ENCODE measurements around the gene HOXD9. TPM values are rescaled to one million over a fixed set of nuclear protein-coding genes. Genes with fewer than 3 reads are reported as not detected.

HOXD9 gene
- total and polyA plus RNA-seq, 2 donors (not counting 3 experiments of a cell fraction or from before 2014, with no cell fraction given): 1.9 to 3.5 TPM

DNA sequence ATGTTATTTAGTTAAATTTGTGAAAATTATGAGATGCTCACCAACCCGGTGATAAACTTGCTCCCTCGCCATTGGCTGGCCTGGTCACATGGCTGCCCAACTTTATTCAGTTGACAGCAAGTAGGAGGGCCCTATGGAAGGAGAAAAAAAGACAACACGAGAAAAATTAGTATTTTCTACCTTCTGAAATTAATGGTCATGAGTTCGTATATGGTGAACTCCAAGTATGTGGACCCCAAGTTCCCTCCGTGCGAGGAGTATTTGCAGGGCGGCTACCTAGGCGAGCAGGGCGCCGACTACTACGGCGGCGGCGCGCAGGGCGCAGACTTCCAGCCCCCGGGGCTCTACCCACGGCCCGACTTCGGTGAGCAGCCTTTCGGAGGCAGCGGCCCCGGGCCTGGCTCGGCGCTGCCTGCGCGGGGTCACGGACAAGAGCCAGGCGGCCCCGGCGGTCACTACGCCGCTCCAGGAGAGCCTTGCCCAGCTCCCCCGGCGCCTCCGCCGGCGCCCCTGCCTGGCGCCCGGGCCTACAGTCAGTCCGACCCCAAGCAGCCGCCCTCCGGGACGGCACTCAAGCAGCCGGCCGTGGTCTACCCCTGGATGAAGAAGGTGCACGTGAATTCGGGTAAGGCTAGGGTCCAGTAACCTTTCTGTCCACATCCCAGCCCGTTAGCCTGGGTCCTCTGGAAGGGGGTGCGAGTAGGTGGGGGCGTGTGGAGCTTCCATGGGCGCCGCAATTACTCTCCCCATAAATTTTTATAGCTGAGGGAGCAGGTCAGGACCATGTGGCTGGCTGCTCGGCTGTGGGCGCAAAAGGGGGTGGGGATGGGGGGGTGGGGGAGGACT lies 29.1 kb downstream of the HOXD9 start, which contains the start of gene HOXD4:
HOXD4 (plus strand) TSS at position 109 of the 846 bp plus-strand sequence; CDS start at position 193, 84 bp downstream.
- Histone ChIP-seq H4K20me1 (replicated peaks; ENCODE audit: control insufficient read depth, extremely low read depth, insufficient read depth, low read length) (no peaks in the 10 kb centered on the region), H3K9me1 (replicated peaks; ENCODE audit: control insufficient read depth, extremely low read depth, insufficient read depth, low read length) (no peaks in the 10 kb centered on the region), H3K9me3 (replicated peaks; ENCODE audit: control insufficient read depth, insufficient read depth, low read length) (no peaks in the 10 kb centered on the region), H3K4me3 (replicated peaks in 1 of 3; ENCODE audit: insufficient read depth in 1 of 3, low read depth in 1 of 3, low read length in 3 of 3) (no peak within 1 kb of the TSS), H3K9ac (replicated peaks; ENCODE audit: extremely low read depth, insufficient read depth, low read length) (no peak within 1 kb of the TSS), H3K79me2 (ENCODE audit: control insufficient read depth, insufficient read depth, low read length) (peaks cover 26% of the 10 kb centered on the region), H3K27me3 (ENCODE audit: control insufficient read depth in 2 of 2, insufficient read depth in 2 of 2, low read length in 2 of 2) (no peaks in the 10 kb centered on the region), H3K36me3 (ENCODE audit: control insufficient read depth in 2 of 2, extremely low read depth in 1 of 2, insufficient read depth in 2 of 2, low read length in 2 of 2) (peaks cover 2 to 22% of the 10 kb centered on the region in 2 experiments), H3K4me2 (ENCODE audit: insufficient read depth, low read length) (no peak within 1 kb of the TSS), H2AFZ (ENCODE audit: low read depth, low read length) (no peak within 1 kb of the TSS), H3K4me1 (ENCODE audit: control insufficient read depth, extremely low read depth, insufficient read depth, low read length) (no peaks in the 10 kb centered on the region), H3K27ac (ENCODE audit: insufficient read depth, low read depth, low read length) (no peak within 1 kb of the TSS)
- DNase-seq (ENCODE audit: low read depth, low spot score) (no peak), FAIRE-seq (no peak)
- ChIA-PET POLR2A (no interaction called here), CTCF (interaction anchor here (0.9 to 3.0 kb wide), 6 partner anchors 13 to 487 kb away, joined by 3 to 11 read pairs (median 4); no protein-coding TSS in a partner anchor)
- no TSS peak for BruUV-seq (replicated peaks)
- TF ChIP-seq, protein P1, sequence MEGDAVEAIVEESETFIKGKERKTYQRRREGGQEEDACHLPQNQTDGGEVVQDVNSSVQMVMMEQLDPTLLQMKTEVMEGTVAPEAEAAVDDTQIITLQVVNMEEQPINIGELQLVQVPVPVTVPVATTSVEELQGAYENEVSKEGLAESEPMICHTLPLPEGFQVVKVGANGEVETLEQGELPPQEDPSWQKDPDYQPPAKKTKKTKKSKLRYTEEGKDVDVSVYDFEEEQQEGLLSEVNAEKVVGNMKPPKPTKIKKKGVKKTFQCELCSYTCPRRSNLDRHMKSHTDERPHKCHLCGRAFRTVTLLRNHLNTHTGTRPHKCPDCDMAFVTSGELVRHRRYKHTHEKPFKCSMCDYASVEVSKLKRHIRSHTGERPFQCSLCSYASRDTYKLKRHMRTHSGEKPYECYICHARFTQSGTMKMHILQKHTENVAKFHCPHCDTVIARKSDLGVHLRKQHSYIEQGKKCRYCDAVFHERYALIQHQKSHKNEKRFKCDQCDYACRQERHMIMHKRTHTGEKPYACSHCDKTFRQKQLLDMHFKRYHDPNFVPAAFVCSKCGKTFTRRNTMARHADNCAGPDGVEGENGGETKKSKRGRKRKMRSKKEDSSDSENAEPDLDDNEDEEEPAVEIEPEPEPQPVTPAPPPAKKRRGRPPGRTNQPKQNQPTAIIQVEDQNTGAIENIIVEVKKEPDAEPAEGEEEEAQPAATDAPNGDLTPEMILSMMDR (IDR thresholded peaks at IDR 0.05; ENCODE audit: extremely low read depth in 1 of 2, insufficient read depth in 1 of 2, low read depth in 1 of 2, low read length in 2 of 2): no peak
- TF ChIP-seq JUN (IDR thresholded peaks at IDR 0.05; ENCODE audit: borderline replicate concordance, insufficient read depth, insufficient read length, low read depth) (no peak), MYC (IDR thresholded peaks at IDR 0.05; ENCODE audit: low read depth, low read length) (no peak), POLR2AphosphoS5 (IDR thresholded peaks at IDR 0.05; ENCODE audit: insufficient read depth, low read depth, low read length) (no peak), POLR2A (IDR thresholded peaks at IDR 0.05; ENCODE audit: low read depth, low read length) (no peak), EZH2 (IDR thresholded peaks at IDR 0.05; ENCODE audit: borderline replicate concordance, low read depth, low read length, severe bottlenecking) (no peak), FOS (IDR thresholded peaks at IDR 0.05; ENCODE audit: borderline replicate concordance, insufficient read depth, low read length) (no peak), GATA2 (IDR thresholded peaks at IDR 0.05; ENCODE audit: insufficient read depth, insufficient read length, low read depth, low read length) (no peak)
- TF ChIP-seq, protein P2, sequence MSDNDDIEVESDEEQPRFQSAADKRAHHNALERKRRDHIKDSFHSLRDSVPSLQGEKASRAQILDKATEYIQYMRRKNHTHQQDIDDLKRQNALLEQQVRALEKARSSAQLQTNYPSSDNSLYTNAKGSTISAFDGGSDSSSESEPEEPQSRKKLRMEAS (IDR thresholded peaks at IDR 0.05; ENCODE audit: insufficient read depth, insufficient read length): no peak
- dilution Hi-C loops (cut with MboI; ENCODE audit: extremely low pct_ligation_motif_present, low sequenced_read_pairs): no loop called here
- intact Hi-C loops (cut with micrococcal nuclease): no loop called here

Measured in endothelial cell of umbilical vein (primary cell).